GM23248 (cell line): ENCODE data around the gene DCTN1.

Experiments used
- EZH2 ChIP-seq: fragments of 200-600 bp; sonication (generic); IDR thresholded peaks from 2 replicates; pipeline ENCODE4 v1.6.1; 2018; ENCODE audit warnings: antibody characterized with exemption, mild to moderate bottlenecking; ENCODE audit not compliant: insufficient read depth, poor library complexity, severe bottlenecking
- EZH2phosphoT487 ChIP-seq: fragments of 200-600 bp; sonication (generic); IDR thresholded peaks from 2 replicates; pipeline ENCODE4 v1.6.1; 2018; ENCODE audit warnings: antibody characterized with exemption, moderate library complexity, mild to moderate bottlenecking, low read depth; ENCODE audit not compliant: insufficient read depth

DNA sequence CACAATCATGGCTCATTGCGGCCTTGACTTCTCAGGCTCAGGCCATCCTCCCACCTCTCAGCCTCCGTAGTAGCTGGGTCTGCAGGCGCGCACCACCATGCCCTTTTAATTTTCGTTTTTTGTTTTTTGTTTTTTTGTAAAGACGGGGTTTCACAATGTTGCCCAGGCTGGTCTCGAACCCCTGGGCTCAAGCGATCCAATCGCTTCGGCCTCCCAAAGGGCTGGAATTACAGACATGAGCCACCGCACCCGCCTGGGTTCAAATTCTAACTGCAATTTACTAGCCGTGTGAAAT is 12.3 kb upstream of the DCTN1 start:
- no peak for TF ChIP-seq EZH2phosphoT487
- no peak for TF ChIP-seq EZH2
